HepG2 (cell line): ENCODE results near the gene PIK3IP1. TPM values are rescaled to one million over a fixed set of nuclear protein-coding genes. Genes with fewer than 3 reads are reported as not detected.

Source experiments
- ATAC-seq: fragments of 200-7000 bp; cut with Tn5 transposase; 3 replicates; pipeline ENCODE4 v1.9.1; 2020; ENCODE audit warnings: mild to moderate bottlenecking, moderate library complexity
- BruUV-seq: library from RNA; stranded (reverse); fragments of 400-500 nt; replicated peaks from 2 replicates; lab custom pipeline; 2021; lab: Mats Ljungman, UMichigan
- CTCF ChIA-PET: fragments of 300-600 bp; formaldehyde crosslinking; extraction: SDS; loops from one replicate; lab custom pipeline; 2021; ENCODE audit warnings: low total read pairs, inconsistent platforms, low intra/inter-chr PET ratio; lab: Yijun Ruan, JAX
- POLR2A ChIA-PET: fragments of 350-600 bp; sonication (Branson Sonifier 250); formaldehyde crosslinking; loops from one replicate; lab custom pipeline; 2020; ENCODE audit warnings: antibody characterized with exemption, inconsistent platforms; lab: Yijun Ruan, JAX
- DNase-seq: peaks from one replicate; pipeline ENCODE4 v3.0.0-alpha.2; 2015; ENCODE audit warnings: low spot score
- FAIRE-seq: peaks from 3 replicates; lab custom pipeline; 2011; peaks lifted over from hg19 to GRCh38; lab: Jason Lieb, UNC
- H2AFZ ChIP-seq: one replicate; pipeline ENCODE4 v1.6.1; 2011; ENCODE audit warnings: low read length, inconsistent platforms
- H3K27ac ChIP-seq: fragments of 300-600 bp; 3 replicates; pipeline ENCODE4 v1.8.0; 2011; ENCODE audit warnings: mixed run types, mild to moderate bottlenecking, mixed read lengths, low read length, inconsistent platforms; ENCODE audit not compliant: insufficient read depth; ENCODE audit errors: extremely low read length
- H3K27me3 ChIP-seq, 2 experiments: fragments of 200-600 bp in 1 of 2; 2 replicates in 1 of 2; 3 replicates in 1 of 2; pipeline versions ENCODE4 v1.6.0 to v1.8.0; 2011; ENCODE audit warnings: low read length in 2 of 2, mild to moderate bottlenecking in 2 of 2, moderate library complexity in 2 of 2, inconsistent platforms in 1 of 2; ENCODE audit not compliant: insufficient read depth in 2 of 2, control insufficient read depth in 1 of 2
- H3K36me3 ChIP-seq, 2 experiments: fragments of 200-600 bp in 1 of 2; replicated peaks in 1 of 2; 2 replicates in 1 of 2; 3 replicates in 1 of 2; pipeline versions ENCODE4 v1.5.1 to v1.8.0; 2011; ENCODE audit warnings: low read length in 2 of 2, inconsistent platforms in 1 of 2; ENCODE audit not compliant: insufficient read depth in 2 of 2, control insufficient read depth in 1 of 2
- H3K4me1 ChIP-seq: 2 replicates; pipeline ENCODE4 v1.5.1; 2012; ENCODE audit warnings: low read length, inconsistent platforms; ENCODE audit not compliant: insufficient read depth
- H3K4me2 ChIP-seq: 2 replicates; pipeline ENCODE4 v1.6.0; 2011; ENCODE audit warnings: low read depth, low read length, inconsistent platforms
- H3K4me3 ChIP-seq, 3 experiments: fragments of 200-600 bp in 1 of 3; sonication (generic), shearing (Covaris generic) in 1 of 3; replicated peaks in 1 of 3; 2 replicates each; pipeline ENCODE4 v1.5.1; 2011 to 2016; ENCODE audit warnings: low read length in 3 of 3, inconsistent platforms in 2 of 3, low read depth in 2 of 3, mild to moderate bottlenecking in 2 of 3, control low read depth in 1 of 3, mixed read lengths in 1 of 3; ENCODE audit not compliant: insufficient read depth in 1 of 3
- H3K79me2 ChIP-seq: one replicate; pipeline ENCODE4 v1.6.1; 2011; ENCODE audit warnings: low read length, inconsistent platforms; ENCODE audit not compliant: insufficient read depth
- H3K9ac ChIP-seq: 2 replicates; pipeline ENCODE4 v1.6.0; 2011; ENCODE audit warnings: mild to moderate bottlenecking, low read depth, low read length, inconsistent platforms; ENCODE audit not compliant: insufficient read depth
- H3K9me3 ChIP-seq: 2 replicates; pipeline ENCODE4 v1.5.1; 2012; ENCODE audit warnings: mild to moderate bottlenecking, low read length
- H4K20me1 ChIP-seq: 2 replicates; pipeline ENCODE4 v1.6.0; 2011; ENCODE audit warnings: inconsistent platforms, mild to moderate bottlenecking, low read length, moderate library complexity; ENCODE audit not compliant: insufficient read depth
- AGO2 ChIP-seq: fragments of 200-400 bp; formaldehyde crosslinking; optimal IDR thresholded peaks from 2 replicates; pipeline ENCODE3; 2017; ENCODE audit warnings: mild to moderate bottlenecking, low read depth, low read length, moderate library complexity
- GATAD2A ChIP-seq: IDR thresholded peaks from 2 replicates; pipeline ENCODE4 v1.6.1; 2016
- GFI1 ChIP-seq: sonication (generic); formaldehyde crosslinking; IDR thresholded peaks from 2 replicates; pipeline ENCODE4 v1.5.0; 2020; ENCODE audit warnings: missing genetic modification reagents, mild to moderate bottlenecking, borderline replicate concordance
- POLR2G ChIP-seq: fragments of 200-400 bp; formaldehyde crosslinking; IDR thresholded peaks from 2 replicates; pipeline ENCODE4 v1.6.1; 2018; ENCODE audit warnings: mild to moderate bottlenecking, low read depth, low read length, moderate library complexity
- WGBS: methylation state at CpG from one replicate; pipeline ENCODE4 v1.1.6; 2017; ENCODE audit warnings: low lambda C conversion rate; 5-methylcytosine and 5-hydroxymethylcytosine counted together
- in situ Hi-C: cut with HindIII; loops from 2 replicates; pipeline ENCODE4 v1.10.0; 2017; ENCODE audit warnings: low pct_unique_long_range_greater_than_20kb; ENCODE audit not compliant: extremely low pct_ligation_motif_present
- intact Hi-C: fragments of 100-400 bp; cut with micrococcal nuclease; formaldehyde crosslinking; loops from one replicate; pipeline ENCODE4 v1.10.0; 2022; ENCODE audit not compliant: unreplicated experiment
- polyA plus RNA-seq, 8 experiments: library from polyadenylated mRNA; depleted of rRNA in 3 of 8; stranded (reverse) in 7 of 8; unstranded in 1 of 8; fragments of >200 nt; fragmentation: Illumina TruSeq in 4 of 8; extraction: Trizol in 4 of 8; gene quantifications; 2 replicates each; pipeline versions ENCODE4 v1.2.1 to v1.2.3, GENCODE V29; 2011 to 2016; ENCODE audit warnings: low read depth in 4 of 8, missing spikeins in 1 of 8, mixed read lengths in 1 of 8; ENCODE audit not compliant: insufficient read depth in 1 of 8
- total RNA-seq, 5 experiments: library from RNA; depleted of rRNA; stranded (reverse); fragments of >200 nt; fragmentation: Illumina TruSeq; extraction: Trizol; gene quantifications; 2 replicates each; pipeline ENCODE4 v1.2.3, GENCODE V29; 2016; ENCODE audit warnings: low read depth in 1 of 5
- TF ChIP-seq, protein P1 (sequence below): sonication (generic); formaldehyde crosslinking; conservative IDR thresholded peaks from 2 replicates; pipeline ENCODE4 v1.4.0; 2020; ENCODE audit warnings: mild to moderate bottlenecking, missing genetic modification reagents, moderate library complexity

Gene PIK3IP1
- total and polyA plus RNA-seq, 2 of the 13 experiments (the other 11 are each of a cell fraction or from before 2014, with no cell fraction given): 1.3 to 2.5 TPM

DNA sequence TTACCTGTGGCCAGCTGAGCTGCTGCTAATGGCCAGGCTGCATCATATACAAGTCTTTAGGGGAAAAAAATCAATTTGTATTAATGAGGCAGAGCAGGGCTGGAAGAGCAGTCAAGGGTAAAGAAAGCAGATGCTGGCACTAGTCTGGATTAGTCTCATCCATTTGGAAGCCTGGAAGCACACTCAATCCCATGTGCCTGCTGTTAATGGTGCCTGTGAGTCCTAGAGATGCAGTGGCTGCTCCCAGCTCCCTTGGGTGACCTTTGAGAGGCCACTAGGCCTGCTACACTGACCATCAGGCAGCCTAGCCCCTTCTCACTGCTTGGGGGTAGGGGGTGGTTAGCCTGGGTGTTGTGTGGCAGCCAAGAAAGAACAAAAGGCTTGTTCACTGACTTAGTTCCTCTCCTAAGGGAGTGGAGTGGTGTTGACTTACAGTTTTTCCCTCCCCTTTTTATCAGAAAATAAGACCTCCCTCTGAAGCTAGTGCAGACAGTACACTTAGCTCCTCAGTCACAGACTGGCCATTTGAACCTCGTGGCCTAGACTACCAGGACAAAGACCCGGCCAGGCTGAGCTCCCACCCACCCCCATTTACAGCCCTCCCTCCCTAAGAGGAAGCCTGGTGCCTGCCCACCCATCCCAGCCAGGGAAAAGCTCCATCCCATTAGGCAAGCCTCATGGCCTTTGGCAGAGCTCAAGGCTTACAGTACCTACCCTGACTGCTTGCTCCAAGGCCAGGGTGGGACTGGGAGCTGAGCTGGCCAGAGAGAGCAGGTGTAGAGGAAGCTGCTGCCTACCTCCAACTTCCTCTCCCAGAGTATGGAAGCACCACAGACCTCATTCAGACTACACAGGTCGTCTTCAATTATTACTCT is 7.8 kb downstream of the PIK3IP1 start (continued):
- TF ChIP-seq, protein P1, sequence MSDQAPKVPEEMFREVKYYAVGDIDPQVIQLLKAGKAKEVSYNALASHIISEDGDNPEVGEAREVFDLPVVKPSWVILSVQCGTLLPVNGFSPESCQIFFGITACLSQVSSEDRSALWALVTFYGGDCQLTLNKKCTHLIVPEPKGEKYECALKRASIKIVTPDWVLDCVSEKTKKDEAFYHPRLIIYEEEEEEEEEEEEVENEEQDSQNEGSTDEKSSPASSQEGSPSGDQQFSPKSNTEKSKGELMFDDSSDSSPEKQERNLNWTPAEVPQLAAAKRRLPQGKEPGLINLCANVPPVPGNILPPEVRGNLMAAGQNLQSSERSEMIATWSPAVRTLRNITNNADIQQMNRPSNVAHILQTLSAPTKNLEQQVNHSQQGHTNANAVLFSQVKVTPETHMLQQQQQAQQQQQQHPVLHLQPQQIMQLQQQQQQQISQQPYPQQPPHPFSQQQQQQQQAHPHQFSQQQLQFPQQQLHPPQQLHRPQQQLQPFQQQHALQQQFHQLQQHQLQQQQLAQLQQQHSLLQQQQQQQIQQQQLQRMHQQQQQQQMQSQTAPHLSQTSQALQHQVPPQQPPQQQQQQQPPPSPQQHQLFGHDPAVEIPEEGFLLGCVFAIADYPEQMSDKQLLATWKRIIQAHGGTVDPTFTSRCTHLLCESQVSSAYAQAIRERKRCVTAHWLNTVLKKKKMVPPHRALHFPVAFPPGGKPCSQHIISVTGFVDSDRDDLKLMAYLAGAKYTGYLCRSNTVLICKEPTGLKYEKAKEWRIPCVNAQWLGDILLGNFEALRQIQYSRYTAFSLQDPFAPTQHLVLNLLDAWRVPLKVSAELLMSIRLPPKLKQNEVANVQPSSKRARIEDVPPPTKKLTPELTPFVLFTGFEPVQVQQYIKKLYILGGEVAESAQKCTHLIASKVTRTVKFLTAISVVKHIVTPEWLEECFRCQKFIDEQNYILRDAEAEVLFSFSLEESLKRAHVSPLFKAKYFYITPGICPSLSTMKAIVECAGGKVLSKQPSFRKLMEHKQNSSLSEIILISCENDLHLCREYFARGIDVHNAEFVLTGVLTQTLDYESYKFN (CRISPR knock-in tag): 0 out of 2 replicates have a peak, but pooled peaks have one; percentile 10

DNA sequence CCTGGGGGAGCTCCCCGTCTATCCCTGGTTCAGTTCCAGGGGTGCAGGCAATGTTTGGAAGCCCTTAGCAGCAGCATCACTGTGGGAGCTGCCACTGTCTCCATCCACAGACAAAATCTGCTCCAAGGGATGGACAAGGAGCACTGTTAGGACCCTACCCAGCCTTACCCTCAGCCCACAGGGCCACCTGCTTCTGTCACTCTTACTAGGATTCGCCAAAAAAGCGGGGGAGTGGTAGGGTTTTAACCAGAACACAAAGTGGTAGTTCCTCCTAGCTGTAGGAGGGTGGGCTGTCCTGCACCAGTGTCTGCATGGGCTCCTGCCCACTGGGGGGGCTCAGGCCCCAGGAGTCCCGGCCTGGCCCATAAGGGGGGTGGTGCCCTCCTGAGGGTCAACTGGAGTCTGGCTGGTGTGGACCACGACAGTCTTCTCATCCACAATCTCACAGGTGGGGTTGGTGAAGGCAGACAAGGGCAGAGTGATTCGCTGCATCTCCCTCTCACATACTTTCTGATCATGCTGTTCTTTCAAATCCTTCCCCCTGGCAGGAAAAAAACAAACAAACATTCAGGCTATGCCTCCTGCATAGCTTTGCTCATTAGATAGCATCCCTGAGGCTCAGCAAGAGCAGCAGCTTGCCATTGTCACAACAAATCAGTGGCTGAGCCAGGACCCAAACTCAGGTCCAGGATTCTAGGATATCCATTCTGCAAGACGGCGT is 9.4 kb downstream of the PIK3IP1 start:
- Histone ChIP-seq H3K79me2 (no peaks in the 10 kb centered on the region), H4K20me1 (no peaks in the 10 kb centered on the region)
- intact Hi-C loops: no loop called here
- no TSS peak for BruUV-seq
- no peak for TF ChIP-seq GFI1
- TF ChIP-seq AGO2: peak; percentile 73
- TF ChIP-seq GATAD2A (CRISPR knock-in tag): no peak
- TF ChIP-seq POLR2G: 0 out of 2 replicates have a peak, but pooled peaks have one; percentile 34
- TF ChIP-seq, all 625 proteins: peak for 2
- ATAC-seq: no peak
- DNase-seq: no peak
- peaks cover 22% of the 10 kb centered on the region for H3K4me1 ChIP-seq
- in situ Hi-C loops: no loop called here
- H3K27ac ChIP-seq: no peak overlapping the region
- FAIRE-seq: no peak
- 83% methylated on average over 7 of the region's 8 CpGs for WGBS
- no peak overlapping the region for H2AFZ ChIP-seq
- H3K9ac ChIP-seq: no peak overlapping the region
- no peaks in the 10 kb centered on the region for H3K9me3 ChIP-seq
- H3K27me3 ChIP-seq: no peaks in the 10 kb centered on the region
- no peak overlapping the region for H3K4me2 ChIP-seq
- ChIA-PET CTCF (no interaction called here), POLR2A (interaction anchor here (1.0 to 1.3 kb wide), 2 partner anchors 8 to 10 kb away, joined by 3 to 5 read pairs; no protein-coding TSS in a partner anchor)
- peaks cover 7 to 9% of the 10 kb centered on the region in 2 experiments for H3K36me3 ChIP-seq
- H3K4me3 ChIP-seq: no peak overlapping the region
